DOHH2 (cell line): ENCODE results near the gene RNASEH2A.
"Not testable (repeated sequence)": the region's sequence is repeated elsewhere in the genome, so short reads cannot be mapped to it uniquely, and the experiment has no call there.

ENCODE experiments used
- CTCF ChIP-seq: fragments of 200-600 bp; sonication (generic); IDR thresholded peaks from one replicate; pipeline ENCODE4 v1.5.1; 2014; ENCODE audit warnings: antibody characterized with exemption, mild to moderate bottlenecking, low read depth, low read length; ENCODE audit not compliant: poor library complexity, severe bottlenecking
- EZH2phosphoT487 ChIP-seq: fragments of 200-600 bp; sonication (generic); IDR thresholded peaks from 2 replicates; pipeline ENCODE4 v1.6.1; 2017; ENCODE audit warnings: borderline replicate concordance, mild to moderate bottlenecking, antibody characterized with exemption, low read length, moderate library complexity, mixed read lengths

- TF ChIP-seq CTCF, EZH2phosphoT487: not testable (repeated sequence)
Observed at GRCh38 chr19:12817188-12817587, 10.8 kb downstream of the RNASEH2A start.
